Fibroblast of skin of right biceps (primary cell): ENCODE results near the gene MRPL43.
"Not testable (repeated sequence)": the region's sequence is repeated elsewhere in the genome, so short reads cannot be mapped to it uniquely, and the experiment has no call there.

Experiments
- DNase-seq: peaks from one replicate; pipeline ENCODE4 v3.0.0-alpha.2; 2013

MRPL43 gene

DNA sequence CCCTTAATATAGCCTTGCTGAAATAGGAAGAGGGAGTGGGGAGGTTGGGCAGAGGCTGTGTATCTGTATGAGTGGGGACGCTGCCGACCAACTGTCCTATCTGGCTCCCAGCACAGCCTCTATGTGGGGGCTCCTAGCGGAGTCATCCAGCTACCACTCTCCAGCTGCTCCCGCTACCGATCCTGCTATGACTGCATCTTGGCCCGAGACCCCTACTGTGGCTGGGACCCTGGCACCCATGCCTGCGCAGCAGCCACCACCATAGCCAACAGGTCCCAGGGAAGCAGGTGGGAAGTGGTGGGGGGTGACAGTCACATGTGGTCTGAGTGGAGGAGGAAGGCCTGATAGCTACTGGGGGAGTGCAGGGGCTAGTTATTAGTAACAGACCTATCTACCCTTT lies 6.6 kb downstream of the MRPL43 start:
- no peak for DNase-seq

- DNase-seq = no peak
Observed at GRCh38 chr10:100980311-100980710, 7.0 kb downstream of the MRPL43 start.

DNA sequence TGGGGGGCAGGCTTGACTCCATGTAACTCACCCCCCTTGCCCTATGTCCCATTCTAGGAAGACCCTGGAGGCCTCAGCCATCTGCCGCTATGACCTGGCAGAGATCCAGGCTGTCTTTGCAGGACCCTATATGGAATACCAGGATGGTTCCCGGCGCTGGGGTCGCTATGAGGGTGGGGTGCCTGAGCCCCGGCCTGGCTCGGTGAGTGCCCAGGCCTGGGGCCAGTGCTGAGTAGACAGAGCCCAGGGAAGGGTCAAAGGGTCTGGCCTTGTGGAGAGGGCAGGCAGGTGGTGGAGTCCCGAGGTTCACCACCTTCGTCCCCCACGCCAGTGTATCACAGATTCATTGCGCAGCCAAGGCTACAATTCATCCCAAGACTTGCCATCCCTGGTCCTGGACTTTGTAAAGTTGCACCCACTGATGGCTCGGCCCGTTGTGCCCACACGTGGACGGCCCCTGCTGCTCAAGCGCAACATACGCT lies 7.5 kb downstream of the MRPL43 start:
- DNase-seq = no peak

DNA sequence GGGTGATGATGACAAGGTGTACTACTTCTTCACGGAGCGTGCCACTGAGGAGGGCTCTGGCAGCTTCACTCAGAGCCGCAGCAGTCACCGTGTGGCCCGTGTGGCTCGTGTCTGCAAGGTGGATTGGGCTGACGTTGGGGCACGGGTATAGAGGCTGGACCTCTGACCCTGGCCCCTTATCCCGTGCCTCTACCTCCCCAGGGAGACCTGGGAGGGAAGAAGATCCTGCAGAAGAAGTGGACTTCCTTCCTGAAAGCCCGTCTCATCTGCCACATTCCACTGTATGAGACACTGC lies 8.4 kb downstream of the MRPL43 start:
- DNase-seq = no peak

- DNase-seq = no peak
Observed at GRCh38 chr10:100978121-100978900, 9.0 kb downstream of the MRPL43 start.

- no peak for DNase-seq
Observed at GRCh38 chr10:100977436-100977835, 9.9 kb downstream of the MRPL43 start.

GRCh38 chr10:100976906-100977305 lies 10.4 kb downstream of the MRPL43 start:
- no peak for DNase-seq

DNA sequence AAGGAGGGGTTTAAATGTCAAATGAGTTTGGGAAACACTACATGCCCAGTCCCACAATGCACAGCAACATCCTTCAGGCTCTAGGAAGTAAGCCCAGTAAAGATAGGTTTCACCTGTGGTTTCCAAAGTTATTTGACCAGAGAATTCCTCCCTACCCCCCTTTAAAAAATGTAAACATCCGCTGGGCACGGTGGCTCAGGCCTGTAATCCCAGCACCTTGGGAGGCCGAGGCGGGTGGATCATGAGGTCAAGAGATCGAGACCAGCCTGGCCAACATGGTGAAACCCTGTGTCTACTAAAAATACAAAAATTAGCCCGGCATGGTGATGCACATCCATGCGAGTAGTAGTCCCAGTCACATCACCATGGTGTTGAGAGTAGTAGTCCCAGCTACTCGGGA lies 11.9 kb downstream of the MRPL43 start:
- DNase-seq = not testable (repeated sequence)

DNA sequence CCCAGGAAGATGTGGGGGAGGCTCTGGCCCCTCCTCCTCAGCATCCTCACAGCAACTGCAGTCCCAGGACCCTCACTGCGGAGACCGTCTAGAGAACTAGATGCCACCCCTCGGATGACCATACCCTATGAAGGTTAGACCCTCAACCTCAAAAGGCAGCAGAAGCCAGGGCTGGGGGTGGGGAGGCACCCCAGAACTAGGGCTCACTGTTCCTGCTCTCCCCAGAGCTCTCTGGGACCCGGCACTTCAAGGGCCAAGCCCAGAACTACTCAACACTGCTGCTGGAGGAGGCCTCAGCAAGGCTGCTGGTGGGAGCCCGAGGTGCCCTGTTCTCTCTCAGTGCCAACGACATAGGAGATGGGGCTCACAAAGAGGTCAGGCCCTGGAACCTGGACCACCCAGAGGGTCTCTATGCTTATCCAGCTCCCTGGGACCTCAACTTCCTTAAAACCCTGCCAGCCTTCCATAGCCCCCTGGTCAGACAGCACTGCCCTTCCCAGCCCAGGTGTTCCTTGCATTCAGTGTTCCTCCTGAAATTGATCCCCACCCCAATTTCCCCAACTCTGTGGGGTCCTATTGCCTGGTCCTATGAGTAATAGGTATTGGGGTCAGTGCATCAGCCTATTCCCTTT lies 14.3 kb downstream of the MRPL43 start:
- no peak for DNase-seq

- no peak for DNase-seq
Observed at GRCh38 chr10:100972115-100972903, 15.0 kb downstream of the MRPL43 start.

- no peak for DNase-seq
Observed at GRCh38 chr10:100970914-100971811, 16.1 kb downstream of the MRPL43 start.

DNA sequence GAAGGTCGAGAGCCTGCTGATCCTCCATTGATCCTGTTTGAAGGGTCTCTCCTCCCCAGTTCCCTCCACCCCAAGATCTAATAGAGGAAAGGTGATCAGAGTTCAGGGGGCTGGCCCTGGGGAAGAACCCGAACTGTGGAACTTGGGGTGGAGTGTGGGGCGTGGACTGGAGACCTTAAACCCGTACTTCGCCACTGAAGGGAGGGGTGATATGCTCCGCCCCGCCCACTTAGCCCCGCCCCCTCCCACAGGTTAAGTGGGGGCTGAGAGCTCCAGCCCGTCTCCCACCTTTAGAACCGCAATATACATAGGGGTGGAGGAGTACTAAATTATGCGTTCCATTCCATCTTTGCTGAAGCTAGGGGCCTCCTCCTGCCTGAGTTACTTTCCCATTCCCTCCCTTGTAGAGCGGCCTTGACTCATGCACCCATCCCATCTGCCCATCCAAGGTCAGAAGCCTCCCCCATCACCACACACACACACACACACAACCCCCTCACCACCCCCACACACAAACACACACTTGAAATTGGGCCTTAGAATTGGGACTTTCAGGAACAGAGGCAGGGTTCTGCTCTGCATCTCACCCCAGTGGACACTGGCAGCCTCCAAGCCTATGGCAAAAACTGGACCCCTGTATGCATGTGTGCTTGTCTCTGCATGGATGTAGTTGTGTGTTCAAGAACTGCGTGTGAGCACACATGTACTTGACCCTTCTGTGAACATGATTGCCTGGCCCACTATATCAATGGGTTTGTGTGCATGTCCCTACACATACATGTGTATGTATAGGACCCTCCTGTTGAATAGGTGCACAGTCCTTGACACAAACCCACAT lies 17.0 kb downstream of the MRPL43 start:
- DNase-seq = no peak

GRCh38 chr10:100969187-100970075 lies 17.9 kb downstream of the MRPL43 start, which contains the start of gene SEMA4G:
Gene SEMA4G, plus strand, starts transcription at chr10:100969504. Its CDS starts 3,409 bp downstream, at chr10:100972913.
- DNase-seq = peak; percentile 16

- DNase-seq = no peak
Observed at GRCh38 chr10:100968863-100969186, 18.5 kb downstream of the MRPL43 start.

- DNase-seq = no peak
Observed at GRCh38 chr10:100968062-100968736, 19.1 kb downstream of the MRPL43 start.

DNA sequence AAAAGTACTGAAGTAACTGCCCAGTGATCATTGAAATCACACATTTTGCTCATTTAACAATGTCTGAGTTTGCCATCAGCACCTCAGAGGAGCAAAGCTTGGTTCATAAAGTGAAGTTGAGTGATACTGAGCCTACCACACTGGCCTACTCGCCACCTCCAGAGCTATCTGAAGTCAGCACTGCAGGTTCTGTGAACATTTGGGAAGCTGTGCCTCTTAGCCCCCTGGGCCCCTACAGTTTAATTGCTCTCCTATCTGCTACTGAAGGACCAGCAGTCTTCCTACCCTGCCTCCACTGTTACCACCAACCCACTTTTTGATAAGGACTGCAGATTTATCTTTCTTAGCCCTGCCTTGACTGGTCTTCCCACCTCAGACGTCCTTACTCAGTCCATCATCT lies 20.0 kb downstream of the MRPL43 start:
- DNase-seq = no peak

- DNase-seq = no peak
Observed at GRCh38 chr10:100966887-100967286, 20.4 kb downstream of the MRPL43 start.

DNA sequence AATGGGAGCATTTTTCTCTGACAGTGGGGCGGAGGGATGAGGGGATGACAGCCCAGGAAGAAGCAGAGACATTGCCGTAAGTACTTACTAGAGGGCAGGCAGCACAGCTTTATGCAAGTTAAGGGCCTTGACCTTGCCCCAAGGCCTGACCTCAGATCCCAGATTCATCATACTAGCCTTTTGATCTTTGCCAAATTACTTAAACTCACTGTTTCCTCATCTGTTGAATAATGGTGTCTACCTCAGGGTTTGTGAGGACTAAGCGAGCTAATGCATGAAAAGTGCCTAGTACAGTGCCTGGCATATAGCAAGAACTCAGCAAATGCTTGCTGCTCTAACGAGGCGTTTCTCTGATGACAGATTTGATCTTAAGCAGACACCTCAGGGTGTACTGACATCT lies 21.5 kb downstream of the MRPL43 start:
- DNase-seq = no peak

GRCh38 chr10:100963826-100964225 lies 23.5 kb downstream of the MRPL43 start:
- DNase-seq = no peak
